ENCODE data around the gene GRM1. TPM values are rescaled to one million over a fixed set of nuclear protein-coding genes. Genes with fewer than 3 reads are reported as not detected.

Gene GRM1
- total and polyA plus RNA-seq, 7 experiments from 2014 or later, result not detected

DNA sequence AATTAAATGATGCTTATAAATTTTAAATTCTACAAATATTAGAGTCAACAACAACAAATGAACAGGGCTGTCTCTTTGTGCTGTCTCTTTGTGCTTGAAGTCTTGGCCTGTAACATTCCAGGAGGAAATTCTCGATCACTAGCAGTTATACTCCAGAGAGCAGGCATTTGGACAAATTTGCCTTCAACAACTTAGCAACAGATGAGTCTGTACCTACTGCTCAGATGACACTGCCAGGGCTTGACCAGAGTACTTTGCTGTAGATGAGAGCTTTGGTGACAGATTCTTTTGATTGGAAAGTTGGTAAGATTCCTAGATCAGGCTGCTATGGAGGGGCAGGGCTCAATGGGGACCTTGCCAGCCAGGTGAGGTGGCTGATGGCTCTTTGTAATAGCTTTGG, 217.2 kb downstream of the GRM1 start:
- no peaks in the 10 kb centered on the region for H3K4me1 ChIP-seq (ENCODE audit: control insufficient read depth in 2 of 2, insufficient read depth in 2 of 2, low read length in 2 of 2)
- intact Hi-C loops (cut with micrococcal nuclease), result no loop called here
- peaks cover 0 to 12% (median 5%) of the 10 kb centered on the region in 11 donors for H3K9me3 Mint-ChIP-seq
- H3K36me3 Mint-ChIP-seq, result no peaks in the 10 kb centered on the region
- no peak overlapping the region for H3K4me3 Mint-ChIP-seq
- no peaks in the 10 kb centered on the region for H3K9me3 ChIP-seq (ENCODE audit: control insufficient read depth in 2 of 3, low read length in 3 of 3)
- CTCF ChIA-PET, result no interaction called here
- no peaks in the 10 kb centered on the region for H3K27me3 ChIP-seq (ENCODE audit: control insufficient read depth in 2 of 2, insufficient read depth in 2 of 2, low read length in 2 of 2)
- H3K27ac ChIP-seq (ENCODE audit: low read depth, low read length), result no peak overlapping the region
- no peak overlapping the region for H3K4me3 ChIP-seq (ENCODE audit: low read length)
- no peaks in the 10 kb centered on the region for H3K4me1 Mint-ChIP-seq
- POLR2A ChIA-PET, result no interaction called here
- ATAC-seq, result no peak
- peaks cover 0 to 9% (median 0%) of the 10 kb centered on the region in 5 donors for H3K27me3 Mint-ChIP-seq
- DNase-seq, result no peak
- H3K27ac Mint-ChIP-seq, result no peak overlapping the region
- no peaks in the 10 kb centered on the region for H3K36me3 ChIP-seq (ENCODE audit: control insufficient read depth in 2 of 3, insufficient read depth in 3 of 3, low read length in 3 of 3)

GRCh38 chr6:146253691-146254090, 224.8 kb downstream of the GRM1 start:
- Mint-ChIP-seq H3K4me3 (no peak overlapping the region), H3K4me1 (no peaks in the 10 kb centered on the region), H3K36me3 (no peaks in the 10 kb centered on the region), H3K27ac (no peak overlapping the region), H3K9me3 (no peaks in the 10 kb centered on the region), H3K27me3 (no peaks in the 10 kb centered on the region)
- no peak for DNase-seq
- no peak overlapping the region for H3K27ac ChIP-seq (ENCODE audit: low read depth, low read length)
- H3K9me3 ChIP-seq (ENCODE audit: control insufficient read depth in 2 of 3, low read length in 3 of 3), result no peaks in the 10 kb centered on the region
- intact Hi-C loops (cut with micrococcal nuclease), result no loop called here
- H3K36me3 ChIP-seq (ENCODE audit: control insufficient read depth in 2 of 3, insufficient read depth in 3 of 3, low read length in 3 of 3), result no peaks in the 10 kb centered on the region
- CTCF ChIA-PET, result no interaction called here
- ATAC-seq, result no peak
- POLR2A ChIA-PET, result no interaction called here
- H3K4me1 ChIP-seq (ENCODE audit: control insufficient read depth in 2 of 2, insufficient read depth in 2 of 2, low read length in 2 of 2), result no peaks in the 10 kb centered on the region
- no peak overlapping the region for H3K4me3 ChIP-seq (ENCODE audit: low read length)
- no peaks in the 10 kb centered on the region for H3K27me3 ChIP-seq (ENCODE audit: control insufficient read depth in 2 of 2, insufficient read depth in 2 of 2, low read length in 2 of 2)

DNA sequence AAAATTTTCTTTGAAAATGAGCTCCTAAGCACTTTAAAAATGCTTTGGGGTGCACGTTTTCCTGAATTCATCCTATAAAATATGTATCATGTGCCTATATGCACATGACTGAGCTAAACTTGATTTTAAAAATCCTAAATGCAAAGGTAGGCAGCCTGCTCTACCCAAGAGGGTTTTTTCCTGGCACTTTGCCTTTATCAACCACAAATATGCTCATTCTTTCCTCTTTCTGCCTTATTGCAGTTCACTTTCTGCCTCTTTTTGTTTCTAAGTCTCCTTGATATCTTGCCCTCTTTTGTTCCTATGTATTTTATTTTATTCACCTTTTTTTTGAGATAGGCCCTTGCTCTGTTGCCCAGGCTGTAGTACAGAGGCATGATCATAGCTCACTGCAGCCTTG, 229.3 kb downstream of the GRM1 start:
- Mint-ChIP-seq H3K4me3 (no peak overlapping the region), H3K36me3 (no peaks in the 10 kb centered on the region), H3K9me3 (no peaks in the 10 kb centered on the region), H3K27me3 (peaks cover 0 to 4% (median 0%) of the 10 kb centered on the region in 5 donors), H3K27ac (no peak overlapping the region), H3K4me1 (no peaks in the 10 kb centered on the region)
- Histone ChIP-seq H3K27ac (ENCODE audit: low read depth, low read length) (no peak overlapping the region), H3K9me3 (ENCODE audit: control insufficient read depth in 2 of 3, low read length in 3 of 3) (no peaks in the 10 kb centered on the region), H3K4me1 (ENCODE audit: control insufficient read depth in 2 of 2, insufficient read depth in 2 of 2, low read length in 2 of 2) (no peaks in the 10 kb centered on the region), H3K27me3 (ENCODE audit: control insufficient read depth in 2 of 2, insufficient read depth in 2 of 2, low read length in 2 of 2) (no peaks in the 10 kb centered on the region), H3K4me3 (ENCODE audit: low read length) (no peak overlapping the region), H3K36me3 (ENCODE audit: control insufficient read depth in 2 of 3, insufficient read depth in 3 of 3, low read length in 3 of 3) (no peaks in the 10 kb centered on the region)
- DNase-seq (no peak), ATAC-seq (no peak)
- intact Hi-C loops (cut with micrococcal nuclease), result no loop called here
- ChIA-PET POLR2A (no interaction called here), CTCF (no interaction called here)

- intact Hi-C loops (cut with micrococcal nuclease), result no loop called here
- ATAC-seq, result no peak
These were observed 232.0 kb downstream of the GRM1 start for GRCh38 chr6:146260886-146261285.

GRCh38 chr6:146265056-146265455, 236.2 kb downstream of the GRM1 start:
- no peak for ATAC-seq
- Histone ChIP-seq H3K4me1 (ENCODE audit: control insufficient read depth in 2 of 2, insufficient read depth in 2 of 2, low read length in 2 of 2) (no peaks in the 10 kb centered on the region), H3K27me3 (ENCODE audit: control insufficient read depth in 2 of 2, insufficient read depth in 2 of 2, low read length in 2 of 2) (no peaks in the 10 kb centered on the region), H3K9me3 (ENCODE audit: control insufficient read depth in 2 of 3, low read length in 3 of 3) (no peaks in the 10 kb centered on the region), H3K4me3 (ENCODE audit: low read length) (no peak overlapping the region), H3K36me3 (ENCODE audit: control insufficient read depth in 2 of 3, insufficient read depth in 3 of 3, low read length in 3 of 3) (no peaks in the 10 kb centered on the region), H3K27ac (ENCODE audit: low read depth, low read length) (no peak overlapping the region)
- Mint-ChIP-seq H3K9me3 (peaks cover 0 to 8% (median 0%) of the 10 kb centered on the region in 11 donors), H3K4me3 (no peak overlapping the region), H3K36me3 (no peaks in the 10 kb centered on the region), H3K27ac (no peak overlapping the region), H3K4me1 (no peaks in the 10 kb centered on the region), H3K27me3 (peaks cover 0 to 4% (median 0%) of the 10 kb centered on the region in 5 donors)
- POLR2A ChIA-PET, result no interaction called here
- CTCF ChIA-PET, result no interaction called here
- intact Hi-C loops (cut with micrococcal nuclease), result no loop called here
- no peak for DNase-seq

More at GRCh38 chr6:146260886-146261285, 232.0 kb downstream of the GRM1 start:
- Histone ChIP-seq H3K36me3 (ENCODE audit: control insufficient read depth in 2 of 3, insufficient read depth in 3 of 3, low read length in 3 of 3) (no peaks in the 10 kb centered on the region), H3K4me1 (ENCODE audit: control insufficient read depth in 2 of 2, insufficient read depth in 2 of 2, low read length in 2 of 2) (no peaks in the 10 kb centered on the region), H3K27me3 (ENCODE audit: control insufficient read depth in 2 of 2, insufficient read depth in 2 of 2, low read length in 2 of 2) (no peaks in the 10 kb centered on the region), H3K27ac (ENCODE audit: low read depth, low read length) (no peak overlapping the region), H3K4me3 (ENCODE audit: low read length) (no peak overlapping the region), H3K9me3 (ENCODE audit: control insufficient read depth in 2 of 3, low read length in 3 of 3) (no peaks in the 10 kb centered on the region)
- H3K36me3 Mint-ChIP-seq, result no peaks in the 10 kb centered on the region
- no peak overlapping the region for H3K4me3 Mint-ChIP-seq
- H3K27ac Mint-ChIP-seq, result no peak overlapping the region
- peaks cover 0 to 4% (median 0%) of the 10 kb centered on the region in 5 donors for H3K27me3 Mint-ChIP-seq
- ChIA-PET CTCF (no interaction called here), POLR2A (no interaction called here)
- no peak for DNase-seq
- H3K4me1 Mint-ChIP-seq, result no peaks in the 10 kb centered on the region
- H3K9me3 Mint-ChIP-seq, result peaks cover 0 to 4% (median 0%) of the 10 kb centered on the region in 11 donors

- POLR2A ChIA-PET, result no interaction called here
- H3K36me3 ChIP-seq (ENCODE audit: control insufficient read depth in 2 of 3, insufficient read depth in 3 of 3, low read length in 3 of 3), result no peaks in the 10 kb centered on the region
- DNase-seq (no peak), ATAC-seq (no peak)
- Mint-ChIP-seq H3K27ac (no peak overlapping the region), H3K4me3 (no peak overlapping the region), H3K27me3 (no peaks in the 10 kb centered on the region), H3K4me1 (no peaks in the 10 kb centered on the region), H3K36me3 (no peaks in the 10 kb centered on the region), H3K9me3 (peaks cover 0 to 8% (median 0%) of the 10 kb centered on the region in 11 donors)
- H3K9me3 ChIP-seq (ENCODE audit: control insufficient read depth in 2 of 3, low read length in 3 of 3), result no peaks in the 10 kb centered on the region
- intact Hi-C loops (cut with micrococcal nuclease), result no loop called here
- H3K27me3 ChIP-seq (ENCODE audit: control insufficient read depth in 2 of 2, insufficient read depth in 2 of 2, low read length in 2 of 2), result no peaks in the 10 kb centered on the region
- CTCF ChIA-PET, result no interaction called here
- H3K4me1 ChIP-seq (ENCODE audit: control insufficient read depth in 2 of 2, insufficient read depth in 2 of 2, low read length in 2 of 2), result no peaks in the 10 kb centered on the region
- no peak overlapping the region for H3K27ac ChIP-seq (ENCODE audit: low read depth, low read length)
- H3K4me3 ChIP-seq (ENCODE audit: low read length), result no peak overlapping the region
These were observed 238.6 kb downstream of the GRM1 start for GRCh38 chr6:146267447-146267846.

DNA sequence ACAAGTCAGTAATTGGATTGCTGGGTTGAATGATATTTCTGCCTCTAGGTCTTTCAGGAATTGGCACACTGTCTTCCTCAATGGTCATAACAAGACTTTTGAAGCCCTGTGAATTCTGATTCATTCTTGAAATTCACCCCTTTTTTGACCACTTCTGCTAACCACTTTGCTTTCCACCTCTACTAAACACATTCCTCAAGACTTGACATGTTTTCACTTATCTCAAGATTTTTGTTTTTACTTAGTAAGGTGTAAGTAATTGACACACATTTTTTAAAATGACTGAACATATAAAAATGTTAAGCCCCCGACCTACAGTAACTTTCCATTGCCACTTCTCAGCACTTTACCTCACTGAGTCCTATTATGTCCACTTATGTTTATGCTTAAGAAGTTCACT, 239.1 kb downstream of the GRM1 start:
- Histone ChIP-seq H3K27me3 (ENCODE audit: control insufficient read depth in 2 of 2, insufficient read depth in 2 of 2, low read length in 2 of 2) (no peaks in the 10 kb centered on the region), H3K9me3 (ENCODE audit: control insufficient read depth in 2 of 3, low read length in 3 of 3) (no peaks in the 10 kb centered on the region), H3K4me1 (ENCODE audit: control insufficient read depth in 2 of 2, insufficient read depth in 2 of 2, low read length in 2 of 2) (no peaks in the 10 kb centered on the region), H3K36me3 (ENCODE audit: control insufficient read depth in 2 of 3, insufficient read depth in 3 of 3, low read length in 3 of 3) (no peaks in the 10 kb centered on the region), H3K4me3 (ENCODE audit: low read length) (no peak overlapping the region), H3K27ac (ENCODE audit: low read depth, low read length) (no peak overlapping the region)
- no peaks in the 10 kb centered on the region for H3K36me3 Mint-ChIP-seq
- ChIA-PET POLR2A (no interaction called here), CTCF (no interaction called here)
- ATAC-seq (no peak), DNase-seq (no peak)
- no peaks in the 10 kb centered on the region for H3K4me1 Mint-ChIP-seq
- intact Hi-C loops (cut with micrococcal nuclease), result no loop called here
- no peak overlapping the region for H3K27ac Mint-ChIP-seq
- peaks cover 0 to 8% (median 0%) of the 10 kb centered on the region in 11 donors for H3K9me3 Mint-ChIP-seq
- no peak overlapping the region for H3K4me3 Mint-ChIP-seq
- no peaks in the 10 kb centered on the region for H3K27me3 Mint-ChIP-seq
